H1 (cell line): ENCODE data around the gene B3GAT1. TPM values are rescaled to one million over a fixed set of nuclear protein-coding genes. Genes with fewer than 3 reads are reported as not detected.
A peak's percentile ranks its signal among the peaks of the same experiment; 100 is the strongest.

Source experiments
- CTCF ChIA-PET: fragments of 300-600 bp; sonication (Branson Sonifier 250); formaldehyde crosslinking; loops from one replicate; lab custom pipeline; 2021; ENCODE audit not compliant: partially characterized antibody; lab: Charles Lee
- POLR2A ChIA-PET: fragments of 300-600 bp; sonication (Branson Sonifier 250); formaldehyde crosslinking; loops from one replicate; lab custom pipeline; 2021; ENCODE audit warnings: inconsistent platforms; ENCODE audit not compliant: partially characterized antibody; lab: Charles Lee
- DNase-seq, 2 experiments: peaks; one replicate each; pipeline versions ENCODE4 v3.0.0 to v3.0.0-alpha.2; 2010 to 2022; ENCODE audit warnings: low spot score in 2 of 2, low read depth in 1 of 2, mixed read lengths in 1 of 2
- FAIRE-seq: peaks from 2 replicates; lab custom pipeline; 2011; peaks lifted over from hg19 to GRCh38; lab: Jason Lieb, UNC
- H2AFZ ChIP-seq: 2 replicates; pipeline ENCODE4 v1.8.1; 2012; ENCODE audit warnings: low read length, inconsistent platforms
- H2AK5ac ChIP-seq: 2 replicates; pipeline ENCODE4 v1.6.1; 2013; ENCODE audit warnings: low read depth, low read length
- H2BK120ac ChIP-seq: replicated peaks from 2 replicates; pipeline ENCODE3; 2013; ENCODE audit warnings: low read depth, low read length, inconsistent platforms
- H2BK12ac ChIP-seq: 2 replicates; pipeline ENCODE4 v1.6.1; 2013; ENCODE audit warnings: low read depth, low read length
- H2BK15ac ChIP-seq: 2 replicates; pipeline ENCODE4 v1.6.1; 2013; ENCODE audit warnings: low read length
- H2BK20ac ChIP-seq: 2 replicates; pipeline ENCODE4 v1.6.1; 2013; ENCODE audit warnings: low read length
- H2BK5ac ChIP-seq: 2 replicates; pipeline ENCODE4 v1.6.1; 2013; ENCODE audit warnings: low read depth, low read length
- H3K14ac ChIP-seq: 2 replicates; pipeline ENCODE4 v1.6.1; 2013; ENCODE audit warnings: inconsistent platforms; ENCODE audit not compliant: insufficient read length
- H3K18ac ChIP-seq: 2 replicates; pipeline ENCODE4 v1.6.1; 2013; ENCODE audit warnings: low read length; ENCODE audit errors: extremely low read depth
- H3K23ac ChIP-seq: 2 replicates; pipeline ENCODE4 v1.6.1; 2013; ENCODE audit warnings: inconsistent platforms; ENCODE audit not compliant: insufficient read length
- H3K23me2 ChIP-seq: 2 replicates; pipeline ENCODE4 v1.6.1; 2013; ENCODE audit warnings: low read depth, low read length
- H3K27ac ChIP-seq: 2 replicates; pipeline ENCODE4 v1.6.1; 2011; ENCODE audit warnings: low read depth, low read length, inconsistent platforms
- H3K27me3 ChIP-seq, 4 experiments: replicated peaks in 1 of 4; 1 replicate in 1 of 4; 2 replicates in 3 of 4; pipeline versions ENCODE4 v1.6.1 to v1.8.1; 2011 to 2013; ENCODE audit warnings: low read length in 3 of 4, mild to moderate bottlenecking in 3 of 4, inconsistent platforms in 2 of 4, mixed read lengths in 2 of 4, moderate library complexity in 1 of 4; ENCODE audit not compliant: control insufficient read depth in 3 of 4, insufficient read depth in 3 of 4; ENCODE audit errors: extremely low read depth in 1 of 4
- H3K36me3 ChIP-seq, 4 experiments: 2 replicates each; pipeline versions ENCODE4 v1.6.1 to v1.8.1; 2011 to 2013; ENCODE audit warnings: mild to moderate bottlenecking in 4 of 4, low read length in 3 of 4, moderate library complexity in 2 of 4, control low read depth in 1 of 4, inconsistent platforms in 1 of 4; ENCODE audit not compliant: insufficient read depth in 4 of 4, control insufficient read depth in 2 of 4
- H3K4ac ChIP-seq: replicated peaks from 2 replicates; pipeline ENCODE3; 2013; ENCODE audit warnings: low read length, low read depth, mixed read lengths, inconsistent platforms; ENCODE audit not compliant: insufficient read length
- H3K4me1 ChIP-seq, 4 experiments: replicated peaks in 1 of 4; 1 replicate in 1 of 4; 2 replicates in 3 of 4; pipeline versions ENCODE4 v1.6.1 to v1.8.1; 2011 to 2013; ENCODE audit warnings: low read length in 3 of 4, inconsistent platforms in 2 of 4, mixed read lengths in 1 of 4; ENCODE audit not compliant: insufficient read depth in 4 of 4, control insufficient read depth in 3 of 4
- H3K4me2 ChIP-seq, 2 experiments: 2 replicates each; pipeline versions ENCODE4 v1.6.1 to v1.8.1; 2011 to 2013; ENCODE audit warnings: low read depth in 2 of 2, low read length in 2 of 2, control low read depth in 1 of 2, inconsistent platforms in 1 of 2, mild to moderate bottlenecking in 1 of 2; ENCODE audit not compliant: insufficient read depth in 1 of 2
- H3K4me3 ChIP-seq, 4 experiments: fragments of 200-600, 300-600 bp in 1 of 4; sonication (generic), shearing (Covaris generic), sonication (Bioruptor Twin) in 1 of 4; 2 replicates each; pipeline versions ENCODE4 v1.5.1 to v1.8.1; 2011 to 2016; ENCODE audit warnings: low read length in 4 of 4, low read depth in 3 of 4, control low read depth in 2 of 4, inconsistent platforms in 2 of 4, mild to moderate bottlenecking in 2 of 4, mixed read lengths in 1 of 4, moderate library complexity in 1 of 4; ENCODE audit not compliant: insufficient read depth in 2 of 4; ENCODE audit errors: extremely low read depth in 1 of 4
- H3K56ac ChIP-seq: replicated peaks from 2 replicates; pipeline ENCODE3; 2013; ENCODE audit warnings: low read depth, mild to moderate bottlenecking, mixed read lengths, low read length, inconsistent platforms; ENCODE audit not compliant: insufficient read length
- H3K79me1 ChIP-seq: 2 replicates; pipeline ENCODE4 v1.6.1; 2013; ENCODE audit warnings: low read depth, low read length, control low read depth
- H3K79me2 ChIP-seq, 2 experiments: 2 replicates each; pipeline versions ENCODE4 v1.6.1 to v1.8.1; 2012 to 2013; ENCODE audit warnings: low read length in 2 of 2, mild to moderate bottlenecking in 2 of 2, inconsistent platforms in 1 of 2; ENCODE audit not compliant: insufficient read depth in 2 of 2, control insufficient read depth in 1 of 2
- H3K9ac ChIP-seq, 4 experiments: replicated peaks in 1 of 4; 1 replicate in 1 of 4; 2 replicates in 3 of 4; pipeline versions ENCODE4 v1.6.1 to v1.8.1; 2011 to 2013; ENCODE audit warnings: low read depth in 3 of 4, low read length in 3 of 4, control low read depth in 2 of 4, mild to moderate bottlenecking in 2 of 4, moderate library complexity in 2 of 4, inconsistent platforms in 1 of 4; ENCODE audit errors: extremely low read depth in 1 of 4
- H3K9me3 ChIP-seq, 2 experiments: 2 replicates each; pipeline versions ENCODE4 v1.6.1 to v1.8.1; 2012 to 2013; ENCODE audit warnings: mild to moderate bottlenecking in 2 of 2, moderate library complexity in 2 of 2, control low read depth in 1 of 2, inconsistent platforms in 1 of 2, low read depth in 1 of 2, low read length in 1 of 2, mixed read lengths in 1 of 2; ENCODE audit not compliant: insufficient read depth in 2 of 2
- H4K20me1 ChIP-seq, 2 experiments: replicated peaks in 1 of 2; 2 replicates each; pipeline versions ENCODE3 to v1.8.1; 2011 to 2013; ENCODE audit warnings: inconsistent platforms in 2 of 2, low read length in 2 of 2, mild to moderate bottlenecking in 1 of 2; ENCODE audit not compliant: insufficient read depth in 2 of 2, control insufficient read depth in 1 of 2
- H4K5ac ChIP-seq: 2 replicates; pipeline ENCODE4 v1.6.1; 2013; ENCODE audit warnings: low read length, low read depth, mixed read lengths, inconsistent platforms; ENCODE audit not compliant: insufficient read length
- H4K8ac ChIP-seq: 2 replicates; pipeline ENCODE4 v1.8.0; 2013; ENCODE audit warnings: mild to moderate bottlenecking, moderate library complexity, low read length, inconsistent platforms; ENCODE audit not compliant: insufficient read depth; ENCODE audit errors: extremely low read depth
- H4K91ac ChIP-seq: replicated peaks from 2 replicates; pipeline ENCODE3; 2013; ENCODE audit warnings: low read length, mixed read lengths, inconsistent platforms; ENCODE audit not compliant: insufficient read length
- CBX8 ChIP-seq: fragments of 300-800, 300-1000 bp; sonication (generic); IDR thresholded peaks from 2 replicates; pipeline ENCODE4 v1.7.1; 2016; ENCODE audit warnings: low read depth, low read length, borderline replicate concordance
- CTCF ChIP-seq, 3 experiments: IDR thresholded peaks; 1 replicate in 2 of 3; 2 replicates in 1 of 3; pipeline versions ENCODE4 v1.5.1 to v1.6.1; 2011; ENCODE audit warnings: low read length in 3 of 3, mild to moderate bottlenecking in 3 of 3, inconsistent platforms in 2 of 3, low read depth in 1 of 3, moderate library complexity in 1 of 3; ENCODE audit not compliant: insufficient read depth in 1 of 3; ENCODE audit errors: control extremely low read depth in 1 of 3
- NRF1 ChIP-seq: IDR thresholded peaks from 2 replicates; pipeline ENCODE4 v1.6.1; 2011; ENCODE audit warnings: mild to moderate bottlenecking, low read depth, low read length, improper control_type of control experiment
- RXRA ChIP-seq: IDR thresholded peaks from 2 replicates; pipeline ENCODE4 v1.6.1; 2011; ENCODE audit warnings: low read depth, mild to moderate bottlenecking, low read length, moderate library complexity; ENCODE audit not compliant: insufficient read depth
- TAF1 ChIP-seq: IDR thresholded peaks from 2 replicates; pipeline ENCODE4 v1.6.1; 2011; ENCODE audit warnings: mild to moderate bottlenecking, low read depth, low read length
- WGBS, 2 experiments: shearing (Covaris generic) in 1 of 2; methylation state at CpG; one replicate each; pipeline versions ENCODE4 v1.1.6 to v1.1.7; 2013 to 2015; ENCODE audit warnings: low lambda C conversion rate in 2 of 2, mixed read lengths in 2 of 2, inconsistent platforms in 1 of 2, low coverage in 1 of 2, missing lambda C conversion rate in 1 of 2; ENCODE audit not compliant: insufficient replicate concordance in 2 of 2, insufficient coverage in 1 of 2, insufficient read length in 1 of 2; ENCODE audit errors: extremely low coverage in 1 of 2, missing lambda C conversion rate in 1 of 2; 5-methylcytosine and 5-hydroxymethylcytosine counted together
- polyA plus RNA-seq, 7 experiments: library from polyadenylated mRNA; depleted of rRNA in 3 of 7; stranded (reverse) in 5 of 7; unstranded in 2 of 7; fragments of >200 nt in 5 of 7; fragments of 200-250 nt in 2 of 7; gene quantifications; 1 replicate in 5 of 7; 2 replicates in 1 of 7; 4 replicates in 1 of 7; pipeline versions ENCODE4 v1.2.1 to v1.2.3, GENCODE V29; 2011 to 2013; ENCODE audit warnings: missing spikeins in 2 of 7, mixed read lengths in 2 of 7
- total RNA-seq: library from RNA; stranded (reverse); fragmentation: NEBNext Ultra II Directional; extraction: Animal tissue kit (Norgen Biotek cat#: 25700); gene quantifications from 2 replicates; pipeline ENCODE4 v1.2.1, GENCODE V29; 2021

The B3GAT1 gene
- total and polyA plus RNA-seq, 2 of the 8 experiments (the other 6 are each of a cell fraction or from before 2014, with no cell fraction given), result 19.7 to 32.4 TPM

GRCh38 chr11:134447696-134448095 is 35.7 kb upstream of the B3GAT1 start:
- H3K4ac ChIP-seq, result no peak overlapping the region
- no peaks in the 10 kb centered on the region for H3K36me3 ChIP-seq
- no peak overlapping the region for H3K9ac ChIP-seq
- no peak overlapping the region for H2BK120ac ChIP-seq
- no peak overlapping the region for H4K91ac ChIP-seq
- no peak overlapping the region for H4K5ac ChIP-seq
- H3K4me2 ChIP-seq, result no peak overlapping the region
- no peaks in the 10 kb centered on the region for H3K9me3 ChIP-seq
- H3K18ac ChIP-seq, result no peak overlapping the region
- no peak overlapping the region for H3K56ac ChIP-seq
- H3K27ac ChIP-seq, result no peak overlapping the region
- H3K4me1 ChIP-seq, result 0 out of 7 replicates have a peak, but pooled peaks cover 0 to 2% (median 0%) of the 10 kb centered on the region in 4 experiments
- 0 out of 2 replicates have a peak overlapping the region, but pooled peaks have one; percentile 75 for H2BK12ac ChIP-seq
- no peaks in the 10 kb centered on the region for H3K27me3 ChIP-seq
- 93% methylated on average over 27 of the region's 27 CpGs; no CpG with 5 or more reads in 1 of the 2 experiments for WGBS, 2 experiments
- CTCF ChIA-PET, result interaction anchor here (0.8 to 2.0 kb wide), 5 partner anchors 10 to 84 kb away, joined by 3 to 7 read pairs (median 3); no protein-coding TSS in a partner anchor
- FAIRE-seq, result no peak
- H3K79me1 ChIP-seq, result no peaks in the 10 kb centered on the region; the same call in 1 of the 2 replicates
- no peak overlapping the region; the same call in 1 of the 2 replicates for H2AK5ac ChIP-seq
- no peak overlapping the region for H4K8ac ChIP-seq
- H2BK15ac ChIP-seq, result peak overlapping the region; percentile 61; the same call in 1 of the 2 replicates
- no peaks in the 10 kb centered on the region for H3K23me2 ChIP-seq
- no peaks in the 10 kb centered on the region for H3K79me2 ChIP-seq
- no peak overlapping the region for H3K23ac ChIP-seq
- DNase-seq, result no peak
- H3K14ac ChIP-seq, result no peak overlapping the region
- H2BK5ac ChIP-seq, result no peak overlapping the region
- TF ChIP-seq NRF1 (no peak), CTCF (IDR thresholded peaks at IDR 0.05; ENCODE audit: control extremely low read depth in 1 of 3, insufficient read depth in 1 of 3, low read depth in 1 of 3, low read length in 3 of 3) (no peak), CBX8 (no peak), RXRA (no peak), TAF1 (no peak)
- no peak overlapping the region for H2BK20ac ChIP-seq
- no peak overlapping the region for H2AFZ ChIP-seq
- no peaks in the 10 kb centered on the region for H4K20me1 ChIP-seq
- POLR2A ChIA-PET, result no interaction called here
- H3K4me3 ChIP-seq, result no peak overlapping the region
